MM.1S (cell line): ENCODE data around the gene HAT1.

Experiments used
- DNase-seq: peaks from one replicate; pipeline ENCODE4 v3.0.0-alpha.2; 2015
- H2AFZ ChIP-seq: fragments of 300-600 bp; sonication (generic); 2 replicates; pipeline ENCODE4 v1.6.0; 2016; ENCODE audit warnings: antibody characterized with exemption, low read length
- H3F3A ChIP-seq: fragments of 300-600 bp; sonication (generic); 2 replicates; pipeline ENCODE4 v1.6.1; 2016; ENCODE audit warnings: mild to moderate bottlenecking, antibody characterized with exemption, low read length, moderate library complexity, mixed read lengths; ENCODE audit not compliant: insufficient read depth
- H3K27ac ChIP-seq: fragments of 300-600 bp; sonication (generic); 2 replicates; pipeline ENCODE4 v1.5.1; 2016; ENCODE audit warnings: mild to moderate bottlenecking, low read length
- H3K27me3 ChIP-seq: fragments of 300-600 bp; sonication (generic); replicated peaks from 2 replicates; pipeline ENCODE4 v1.6.0; 2016; ENCODE audit warnings: low read length; ENCODE audit not compliant: insufficient read depth
- H3K36me3 ChIP-seq: fragments of 300-600 bp; sonication (generic); replicated peaks from 2 replicates; pipeline ENCODE4 v1.6.1; 2016; ENCODE audit warnings: mild to moderate bottlenecking, low read length, mixed read lengths; ENCODE audit not compliant: insufficient read depth
- H3K4me1 ChIP-seq: fragments of 300-600 bp; sonication (generic); 2 replicates; pipeline ENCODE4 v1.6.1; 2016; ENCODE audit warnings: low read length, mixed read lengths
- H3K4me2 ChIP-seq: fragments of 300-600 bp; sonication (generic); 2 replicates; pipeline ENCODE4 v1.6.0; 2016; ENCODE audit warnings: low read depth, low read length
- H3K4me3 ChIP-seq: fragments of 300-600 bp; sonication (generic); 2 replicates; pipeline ENCODE4 v1.5.1; 2016; ENCODE audit warnings: low read length, mixed read lengths
- H3K79me2 ChIP-seq: fragments of 300-600 bp; sonication (generic); 2 replicates; pipeline ENCODE4 v1.6.1; 2016; ENCODE audit warnings: mixed run types, low read length, mixed read lengths
- H3K9ac ChIP-seq: fragments of 300-600 bp; sonication (generic); 2 replicates; pipeline ENCODE4 v1.6.1; 2016; ENCODE audit warnings: low read length, mixed read lengths
- H3K9me2 ChIP-seq: fragments of 300-600 bp; sonication (generic); replicated peaks from 2 replicates; pipeline ENCODE4 v1.6.1; 2016; ENCODE audit warnings: mild to moderate bottlenecking, low read length, mixed read lengths; ENCODE audit not compliant: insufficient read depth
- H3K9me3 ChIP-seq: fragments of 300-600 bp; sonication (generic); replicated peaks from 2 replicates; pipeline ENCODE4 v1.6.1; 2016; ENCODE audit warnings: mild to moderate bottlenecking, low read length, mixed read lengths; ENCODE audit not compliant: insufficient read depth
- H4K20me1 ChIP-seq: fragments of 300-600 bp; sonication (generic); 2 replicates; pipeline ENCODE4 v1.6.1; 2016; ENCODE audit warnings: mild to moderate bottlenecking, low read length, moderate library complexity, mixed read lengths; ENCODE audit not compliant: insufficient read depth
- EZH2 ChIP-seq: fragments of 300-600 bp; sonication (generic); optimal IDR thresholded peaks from 2 replicates; pipeline ENCODE3; 2017; ENCODE audit warnings: low read depth, mild to moderate bottlenecking, antibody characterized with exemption, low read length, mixed read lengths
- EZH2phosphoT487 ChIP-seq: fragments of 300-600 bp; sonication (generic); IDR thresholded peaks from 2 replicates; pipeline ENCODE4 v1.6.1; 2018; ENCODE audit warnings: antibody characterized with exemption, low read length
- TF ChIP-seq, protein P1 (sequence below): fragments of 300-600 bp; sonication (generic); IDR thresholded peaks from 2 replicates; pipeline ENCODE4 v1.5.1; 2016; ENCODE audit warnings: antibody characterized with exemption, low read length, mixed read lengths

Gene HAT1

DNA sequence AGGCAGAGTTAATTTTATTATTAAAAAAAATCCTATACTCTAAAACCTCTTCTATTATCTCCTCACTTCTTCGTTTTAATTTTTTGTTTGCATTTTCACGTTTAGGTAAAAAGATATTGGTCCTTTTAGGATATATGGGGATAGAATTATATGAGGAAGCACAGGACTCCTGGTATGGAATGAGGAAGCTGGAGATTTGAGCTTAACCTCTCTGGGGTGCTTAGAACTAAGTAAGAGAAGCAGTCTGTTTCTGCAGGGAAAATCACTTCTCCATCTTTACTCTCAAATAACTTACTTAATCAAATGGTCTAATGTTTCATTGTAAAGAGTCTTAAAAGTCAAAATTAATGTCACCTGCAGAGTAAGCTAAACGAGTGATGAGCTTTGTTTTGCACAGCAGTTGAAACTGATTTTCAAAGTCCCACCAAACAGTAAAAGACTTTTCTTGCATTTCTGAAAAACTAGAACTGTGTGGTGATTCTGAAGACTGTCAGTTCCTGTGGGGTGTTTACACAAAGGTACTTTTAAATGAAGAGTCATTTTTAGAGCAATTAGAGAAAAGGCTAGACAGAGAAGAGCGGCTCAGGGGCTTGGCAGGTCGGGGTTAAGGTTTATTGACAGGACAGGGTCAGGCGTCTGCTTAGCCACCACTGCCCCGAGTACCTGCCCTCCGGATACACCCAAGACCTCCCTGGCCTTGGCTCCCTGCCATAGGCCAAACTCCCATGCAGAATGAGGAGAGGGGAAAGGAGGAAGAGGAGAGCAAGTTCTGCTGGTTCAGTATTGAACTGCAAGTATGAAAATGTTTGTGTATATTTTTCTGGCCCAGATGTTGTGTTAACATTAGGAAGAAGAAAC is 99.0 kb downstream of the HAT1 start:
- no peaks in the 10 kb centered on the region for H3F3A ChIP-seq
- no peaks in the 10 kb centered on the region for H3K36me3 ChIP-seq
- no peaks in the 10 kb centered on the region for H3K27me3 ChIP-seq
- no peak overlapping the region for H3K4me3 ChIP-seq
- no peak overlapping the region for H3K27ac ChIP-seq
- DNase-seq = no peak
- no peak overlapping the region for H3K4me2 ChIP-seq
- no peaks in the 10 kb centered on the region for H3K9me3 ChIP-seq
- no peak overlapping the region for H3K9ac ChIP-seq
- H3K4me1 ChIP-seq = no peaks in the 10 kb centered on the region
- no peaks in the 10 kb centered on the region for H3K9me2 ChIP-seq
- no peaks in the 10 kb centered on the region for H4K20me1 ChIP-seq
- no peaks in the 10 kb centered on the region for H3K79me2 ChIP-seq
- no peak overlapping the region for H2AFZ ChIP-seq
- no peak for TF ChIP-seq EZH2
- TF ChIP-seq, protein P1, sequence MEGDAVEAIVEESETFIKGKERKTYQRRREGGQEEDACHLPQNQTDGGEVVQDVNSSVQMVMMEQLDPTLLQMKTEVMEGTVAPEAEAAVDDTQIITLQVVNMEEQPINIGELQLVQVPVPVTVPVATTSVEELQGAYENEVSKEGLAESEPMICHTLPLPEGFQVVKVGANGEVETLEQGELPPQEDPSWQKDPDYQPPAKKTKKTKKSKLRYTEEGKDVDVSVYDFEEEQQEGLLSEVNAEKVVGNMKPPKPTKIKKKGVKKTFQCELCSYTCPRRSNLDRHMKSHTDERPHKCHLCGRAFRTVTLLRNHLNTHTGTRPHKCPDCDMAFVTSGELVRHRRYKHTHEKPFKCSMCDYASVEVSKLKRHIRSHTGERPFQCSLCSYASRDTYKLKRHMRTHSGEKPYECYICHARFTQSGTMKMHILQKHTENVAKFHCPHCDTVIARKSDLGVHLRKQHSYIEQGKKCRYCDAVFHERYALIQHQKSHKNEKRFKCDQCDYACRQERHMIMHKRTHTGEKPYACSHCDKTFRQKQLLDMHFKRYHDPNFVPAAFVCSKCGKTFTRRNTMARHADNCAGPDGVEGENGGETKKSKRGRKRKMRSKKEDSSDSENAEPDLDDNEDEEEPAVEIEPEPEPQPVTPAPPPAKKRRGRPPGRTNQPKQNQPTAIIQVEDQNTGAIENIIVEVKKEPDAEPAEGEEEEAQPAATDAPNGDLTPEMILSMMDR = no peak
- no peak for TF ChIP-seq EZH2phosphoT487

DNA sequence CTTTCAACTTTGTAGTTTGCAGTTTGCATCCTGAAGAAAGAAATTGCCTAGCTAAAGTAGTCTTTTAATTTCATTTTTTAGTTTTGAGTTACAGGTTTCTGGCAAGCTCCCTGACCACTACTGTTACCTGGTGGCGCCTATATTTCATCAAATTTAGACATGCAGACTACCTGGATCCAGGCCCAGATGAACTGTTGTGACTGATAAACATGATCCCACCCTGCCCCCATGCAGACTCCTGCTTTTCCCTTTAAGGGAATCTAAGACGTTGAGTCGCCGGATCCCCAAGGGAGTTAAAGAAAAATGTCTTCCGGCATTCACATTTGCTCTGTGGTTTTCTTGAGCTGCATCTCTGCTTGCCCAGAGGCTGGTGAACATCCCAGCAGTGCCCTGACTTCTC is 99.7 kb downstream of the HAT1 start:
- no peak overlapping the region for H2AFZ ChIP-seq
- H3F3A ChIP-seq = no peaks in the 10 kb centered on the region
- H3K4me1 ChIP-seq = no peaks in the 10 kb centered on the region
- TF ChIP-seq EZH2 (no peak), EZH2phosphoT487 (no peak)
- TF ChIP-seq, protein P1 = no peak
- H3K9me2 ChIP-seq = no peaks in the 10 kb centered on the region
- DNase-seq = no peak
- H3K4me3 ChIP-seq = no peak overlapping the region
- H3K27me3 ChIP-seq = no peaks in the 10 kb centered on the region
- no peak overlapping the region for H3K27ac ChIP-seq
- no peaks in the 10 kb centered on the region for H3K36me3 ChIP-seq
- no peaks in the 10 kb centered on the region for H3K79me2 ChIP-seq
- H3K4me2 ChIP-seq = no peak overlapping the region
- H3K9me3 ChIP-seq = no peaks in the 10 kb centered on the region
- no peaks in the 10 kb centered on the region for H4K20me1 ChIP-seq
- H3K9ac ChIP-seq = no peak overlapping the region

DNA sequence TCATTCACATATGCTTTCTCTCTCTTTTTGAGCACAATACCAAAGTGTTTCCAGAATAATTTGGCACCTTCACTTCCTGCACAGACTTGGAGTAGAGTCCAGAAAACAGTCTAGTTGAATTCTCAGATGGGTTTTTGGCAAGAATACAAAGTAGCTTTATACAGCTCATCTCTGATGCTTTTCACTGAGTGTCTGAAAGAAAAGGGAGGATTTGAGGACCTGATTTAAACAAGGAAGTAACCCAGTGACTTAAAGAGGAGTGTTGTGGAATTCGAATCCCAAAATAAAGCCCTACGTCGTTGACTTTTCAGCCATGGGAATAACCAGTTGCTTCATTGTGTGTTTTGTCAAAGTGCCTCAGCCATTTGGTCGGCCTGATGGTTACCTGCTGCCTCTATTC is 109.3 kb downstream of the HAT1 start:
- H3F3A ChIP-seq = no peaks in the 10 kb centered on the region
- H3K9me2 ChIP-seq = no peaks in the 10 kb centered on the region
- no peak for DNase-seq
- no peaks in the 10 kb centered on the region for H4K20me1 ChIP-seq
- H3K9me3 ChIP-seq = no peaks in the 10 kb centered on the region
- no peak overlapping the region for H2AFZ ChIP-seq
- H3K36me3 ChIP-seq = no peaks in the 10 kb centered on the region
- H3K4me1 ChIP-seq = no peaks in the 10 kb centered on the region
- H3K27me3 ChIP-seq = no peaks in the 10 kb centered on the region
- no peak overlapping the region for H3K4me2 ChIP-seq
- TF ChIP-seq, protein P1 = no peak
- TF ChIP-seq EZH2 (no peak), EZH2phosphoT487 (no peak)
- H3K27ac ChIP-seq = no peak overlapping the region
- no peak overlapping the region for H3K4me3 ChIP-seq
- H3K9ac ChIP-seq = no peak overlapping the region
- no peaks in the 10 kb centered on the region for H3K79me2 ChIP-seq
